GM18907 (cell line): Measurements from ENCODE around the gene CFP.
"Not testable (repeated sequence)": the region's sequence is repeated elsewhere in the genome, so short reads cannot be mapped to it uniquely, and the experiment has no call there.

Experiments used
- ATAC-seq: cut with Tn5 transposase; IDR thresholded peaks from one replicate; pipeline ENCODE4 v1.9.1; 2021; ENCODE audit warnings: mild to moderate bottlenecking, moderate library complexity; ENCODE audit not compliant: unreplicated experiment

Gene CFP

GRCh38 chrX:47607091-47607490, 22.6 kb downstream of the CFP start:
- no peak for ATAC-seq

GRCh38 chrX:47605024-47605423, 24.7 kb downstream of the CFP start:
- no peak for ATAC-seq

GRCh38 chrX:47603125-47603524, 26.6 kb downstream of the CFP start:
- ATAC-seq: not testable (repeated sequence)

DNA sequence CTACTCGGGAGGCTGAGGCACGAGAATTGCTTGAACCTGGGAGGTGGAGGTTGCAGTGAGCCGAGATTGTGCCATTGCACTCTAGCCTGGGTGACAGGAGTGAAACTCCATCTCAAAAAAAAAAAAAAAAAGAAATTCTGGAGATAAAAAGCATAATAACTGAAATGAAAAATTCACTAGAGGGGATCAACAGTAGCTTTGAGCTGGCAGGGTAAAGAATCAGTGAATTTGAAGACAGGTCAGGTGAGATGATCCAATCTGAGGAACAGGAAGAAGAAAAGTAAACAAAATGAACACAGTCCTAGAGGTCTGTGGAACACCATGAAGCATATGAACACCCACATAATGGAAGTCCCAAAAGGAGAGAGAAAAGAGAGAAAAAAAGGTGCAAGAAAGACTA, 32.5 kb downstream of the CFP start:
- ATAC-seq: no peak

DNA sequence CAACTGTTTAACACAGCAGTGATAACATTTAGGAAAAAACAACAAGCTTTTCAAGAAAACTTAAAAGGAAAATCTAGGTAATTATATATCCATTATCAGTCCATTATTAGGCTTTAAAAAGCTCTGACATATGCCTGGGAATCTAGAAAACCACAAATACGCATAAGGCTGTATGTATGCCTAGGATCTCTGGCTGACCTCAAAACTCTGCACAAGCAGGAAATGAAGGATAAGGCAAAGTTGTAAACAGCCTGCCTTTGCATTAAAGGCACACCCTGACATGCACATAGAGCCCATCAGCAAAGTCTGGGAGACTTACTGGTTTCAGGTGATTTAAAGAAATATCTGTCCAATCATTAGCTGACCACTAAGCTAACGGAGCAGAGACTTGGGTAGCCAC, 33.5 kb downstream of the CFP start:
- ATAC-seq: no peak

- ATAC-seq: no peak
Observed at GRCh38 chrX:47595716-47596251, 33.9 kb downstream of the CFP start.

DNA sequence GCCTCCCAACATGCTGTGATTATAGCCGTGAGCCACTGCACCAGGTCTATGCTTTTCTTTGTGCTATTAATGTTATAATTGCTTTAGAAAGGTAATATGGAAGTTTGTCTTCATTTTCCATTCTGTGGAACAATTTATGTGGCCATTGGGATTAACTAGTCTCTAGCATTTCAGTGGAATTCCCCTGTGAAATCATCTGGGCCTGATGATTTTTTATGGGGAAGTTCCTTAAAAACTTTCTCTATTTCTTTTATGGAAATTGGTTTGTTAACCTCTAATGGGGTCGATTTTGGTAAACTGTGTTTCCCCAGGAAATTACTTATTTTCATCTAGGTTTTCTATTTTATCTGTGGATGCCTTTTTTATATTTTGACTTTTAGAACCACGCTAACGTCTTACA, 36.2 kb downstream of the CFP start:
- ATAC-seq: no peak

DNA sequence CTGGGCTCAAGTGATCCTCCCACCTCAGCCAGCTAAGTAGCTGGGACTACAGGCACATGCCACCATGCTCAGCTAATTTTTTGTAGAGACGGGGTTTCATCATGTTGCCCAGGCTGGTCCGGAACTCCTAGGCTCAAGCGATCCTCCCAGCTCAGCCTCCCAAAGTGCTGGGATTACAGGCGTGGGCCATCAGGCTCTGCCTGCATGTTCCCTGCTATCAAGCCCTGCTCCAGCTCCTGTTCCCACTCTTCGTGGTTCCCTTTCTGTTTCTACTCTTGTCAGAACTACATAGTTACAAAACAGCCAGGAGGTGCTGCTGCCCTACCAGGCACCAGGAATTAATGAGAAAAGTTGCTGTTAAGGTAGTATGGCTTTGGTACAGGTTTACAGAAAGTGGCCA, 38.7 kb downstream of the CFP start:
- no peak for ATAC-seq

GRCh38 chrX:47587906-47588735, 41.6 kb downstream of the CFP start:
- ATAC-seq: no peak

DNA sequence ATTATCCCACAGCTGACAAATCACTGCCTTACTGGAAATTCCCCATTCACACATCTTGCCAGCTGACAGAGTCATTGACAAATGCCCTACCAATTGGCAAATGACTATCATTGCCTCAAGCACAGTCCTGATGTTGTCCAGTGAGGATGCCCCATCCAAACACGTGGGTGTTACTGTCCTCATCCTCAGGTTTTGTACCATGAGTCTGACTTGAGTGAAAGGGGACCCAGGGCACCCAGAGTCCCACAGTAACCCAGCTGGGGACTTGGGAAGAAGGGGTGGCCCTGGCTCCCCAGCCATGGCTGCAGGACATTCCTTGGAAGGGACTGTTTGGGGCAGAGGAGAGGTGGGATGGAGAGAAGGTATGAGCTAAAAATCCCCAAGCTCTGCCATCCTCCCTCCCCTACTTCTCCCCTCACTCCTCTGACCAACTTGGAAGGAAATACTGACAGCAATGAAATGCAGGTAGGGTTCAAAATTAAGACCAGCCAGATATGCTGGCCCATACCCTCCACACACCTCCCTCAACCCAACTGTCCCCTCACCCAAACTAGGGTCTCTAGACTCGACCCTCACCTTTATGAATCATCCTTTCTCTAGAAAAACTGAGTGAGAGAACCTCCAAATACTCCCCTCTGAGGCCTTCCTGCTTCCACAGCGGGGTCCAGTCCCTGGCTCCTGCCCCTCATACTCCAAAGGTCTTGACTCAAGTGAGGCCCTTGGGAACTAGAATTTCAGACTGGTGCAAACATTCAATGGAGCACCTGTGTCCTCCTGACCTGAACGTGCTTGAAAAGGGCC, 42.4 kb downstream of the CFP start:
- ATAC-seq: no peak

GRCh38 chrX:47586043-47586787, 43.5 kb downstream of the CFP start:
- ATAC-seq: no peak

DNA sequence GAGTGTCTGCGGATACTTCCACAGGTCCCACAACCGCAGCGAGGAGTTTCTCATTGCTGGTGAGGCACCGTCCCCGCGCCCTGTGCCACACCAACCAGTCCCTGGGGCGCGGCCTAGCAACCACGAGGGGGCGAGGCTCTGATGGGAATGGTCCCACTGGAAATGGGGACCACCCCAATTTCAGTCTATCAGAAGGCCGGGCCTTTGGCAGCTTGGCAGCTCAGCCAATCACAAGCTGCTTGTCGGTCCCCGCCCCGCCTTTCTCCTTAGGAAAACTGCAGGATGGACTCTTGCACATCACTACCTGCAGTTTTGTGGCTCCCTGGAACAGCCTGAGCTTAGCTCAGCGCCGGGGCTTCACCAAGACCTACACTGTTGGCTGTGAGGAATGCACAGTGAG, 44.5 kb downstream of the CFP start:
- no peak for ATAC-seq

- ATAC-seq: no peak
Observed at GRCh38 chrX:47584714-47585113, 45.0 kb downstream of the CFP start.

DNA sequence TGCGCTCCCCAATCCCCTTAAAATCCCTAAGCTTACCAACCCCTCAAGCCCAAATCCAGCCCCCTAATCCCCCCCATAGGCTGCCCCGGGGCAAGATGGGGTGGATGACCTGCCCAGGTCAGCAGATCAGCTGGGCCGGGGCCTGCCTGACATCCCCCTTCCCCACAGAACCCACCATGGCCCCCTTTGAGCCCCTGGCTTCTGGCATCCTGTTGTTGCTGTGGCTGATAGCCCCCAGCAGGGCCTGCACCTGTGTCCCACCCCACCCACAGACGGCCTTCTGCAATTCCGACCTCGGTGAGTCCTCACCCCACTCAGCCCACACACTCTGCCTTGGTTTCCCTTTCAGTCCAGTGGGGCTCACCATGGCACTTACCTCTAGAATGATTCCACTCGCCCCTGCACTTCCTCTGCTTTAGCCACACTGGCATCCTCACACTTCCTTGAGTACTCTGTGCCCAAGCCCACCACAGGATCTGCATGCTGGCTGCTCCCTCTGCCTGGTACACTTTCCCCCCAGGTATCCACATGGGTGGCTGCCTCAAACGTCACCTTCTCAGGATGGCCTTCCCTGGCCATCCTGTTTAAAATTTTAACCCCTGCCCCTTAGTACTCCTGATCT, 46.4 kb downstream of the CFP start:
- no peak for ATAC-seq

DNA sequence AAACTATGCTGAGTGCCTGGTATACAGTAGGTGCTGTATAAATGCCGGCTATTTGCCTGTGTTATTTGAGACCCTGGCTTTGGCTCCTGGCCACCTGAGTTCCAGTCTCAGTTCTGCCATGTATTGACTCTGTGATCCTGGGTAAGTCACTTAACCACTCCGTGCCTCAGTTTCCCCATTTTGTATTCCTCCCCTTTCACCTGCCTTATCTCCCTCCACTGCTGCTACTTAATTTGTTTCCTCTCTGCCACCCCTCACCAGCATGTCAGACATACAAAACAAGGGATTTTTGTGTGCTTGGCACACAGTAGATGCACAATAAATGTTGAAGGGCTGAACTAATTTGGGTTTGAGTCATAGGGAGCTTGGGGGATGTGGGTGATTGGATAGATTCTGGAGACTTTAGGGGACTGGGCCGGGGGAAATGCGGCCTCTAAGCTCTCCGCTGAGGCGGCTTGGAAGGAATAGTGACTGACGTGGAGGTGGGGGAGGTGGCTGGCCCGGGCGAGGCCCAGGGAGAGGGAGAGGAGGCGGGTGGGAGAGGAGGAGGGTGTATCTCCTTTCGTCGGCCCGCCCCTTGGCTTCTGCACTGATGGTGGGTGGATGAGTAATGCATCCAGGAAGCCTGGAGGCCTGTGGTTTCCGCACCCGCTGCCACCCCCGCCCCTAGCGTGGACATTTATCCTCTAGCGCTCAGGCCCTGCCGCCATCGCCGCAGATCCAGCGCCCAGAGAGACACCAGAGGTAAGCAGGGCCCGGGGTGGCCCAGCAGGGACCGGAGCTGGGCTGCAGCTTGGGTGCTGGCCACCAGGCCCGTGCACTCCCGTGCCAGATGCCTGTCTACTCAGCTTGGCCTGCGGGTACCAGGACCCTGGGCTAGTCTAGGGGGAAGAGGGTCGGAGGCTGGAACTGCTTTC, 47.7 kb downstream of the CFP start, which contains the start of gene TIMP1:
Gene TIMP1 (plus strand): TSS at position 706 of the 917 bp plus-strand sequence. CDS start 980 bp downstream, outside the sequence.
- ATAC-seq: peak; percentile 81

DNA sequence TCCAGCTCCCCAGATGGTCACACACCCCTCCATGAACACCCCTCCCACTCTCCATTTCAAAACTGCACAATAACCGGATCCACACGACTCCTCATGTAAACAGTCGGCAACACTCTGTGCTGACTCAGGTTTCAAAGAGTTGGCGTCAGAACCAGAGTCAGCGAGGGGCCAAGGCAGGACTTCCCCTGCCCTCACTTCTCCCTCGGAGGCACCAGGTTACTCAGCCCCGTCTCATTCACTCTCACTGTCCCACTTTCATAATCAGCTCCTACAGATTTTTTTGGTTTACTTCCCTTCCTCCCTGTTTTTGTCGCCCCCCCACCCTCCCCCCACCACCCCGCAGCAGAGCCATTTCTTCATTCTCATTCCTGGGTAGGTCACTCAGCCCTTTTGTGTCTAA, 50.2 kb downstream of the CFP start:
- no peak for ATAC-seq

- ATAC-seq: no peak
Observed at GRCh38 chrX:47578692-47579091, 51.0 kb downstream of the CFP start.

DNA sequence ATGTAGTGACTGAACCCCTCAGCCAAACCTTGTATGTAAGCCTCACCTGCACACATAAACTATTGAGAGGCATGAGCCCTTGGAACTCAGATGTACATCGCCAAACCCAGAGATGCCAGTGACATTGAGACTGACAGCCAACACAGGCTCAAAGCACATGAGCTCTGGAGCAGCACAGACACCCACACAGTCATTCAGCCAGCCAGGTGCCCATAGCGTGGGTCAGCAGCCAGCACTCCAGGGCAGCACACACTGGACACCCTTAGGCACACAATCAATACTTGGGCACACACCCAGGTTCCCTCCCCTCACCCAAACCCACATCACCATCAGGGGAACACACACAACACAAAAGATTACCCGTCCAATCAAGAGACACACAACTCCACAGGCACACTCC, 51.8 kb downstream of the CFP start:
- no peak for ATAC-seq

DNA sequence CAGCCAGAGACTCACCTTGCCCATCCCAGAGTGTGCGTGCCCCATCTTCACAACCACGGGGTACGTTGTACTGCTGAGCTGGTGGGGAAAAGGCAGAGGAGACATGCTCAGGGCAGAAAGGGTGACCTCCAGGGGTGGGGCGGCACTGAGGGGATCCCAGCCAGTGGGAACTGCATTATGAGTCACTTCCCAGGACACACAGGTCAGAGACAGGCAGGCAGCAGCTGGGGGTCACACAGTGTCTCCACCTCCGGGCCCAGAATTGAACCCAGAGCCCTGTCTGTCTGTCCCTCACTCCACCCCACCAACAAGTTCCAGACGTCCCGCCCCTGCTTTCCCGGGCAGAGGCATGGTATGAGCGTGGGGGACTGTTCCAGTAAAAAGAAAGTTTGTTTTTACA, 52.3 kb downstream of the CFP start:
- ATAC-seq: no peak
